Fibroblast of gingiva (primary cell): Measurements from ENCODE around the gene PRR35.
"Not testable (repeated sequence)": the region's sequence is repeated elsewhere in the genome, so short reads cannot be mapped to it uniquely, and the experiment has no call there.

Experiments
- DNase-seq: peaks from one replicate; pipeline ENCODE4 v3.0.0-alpha.2; 2011; ENCODE audit warnings: low read depth

Gene PRR35

DNA sequence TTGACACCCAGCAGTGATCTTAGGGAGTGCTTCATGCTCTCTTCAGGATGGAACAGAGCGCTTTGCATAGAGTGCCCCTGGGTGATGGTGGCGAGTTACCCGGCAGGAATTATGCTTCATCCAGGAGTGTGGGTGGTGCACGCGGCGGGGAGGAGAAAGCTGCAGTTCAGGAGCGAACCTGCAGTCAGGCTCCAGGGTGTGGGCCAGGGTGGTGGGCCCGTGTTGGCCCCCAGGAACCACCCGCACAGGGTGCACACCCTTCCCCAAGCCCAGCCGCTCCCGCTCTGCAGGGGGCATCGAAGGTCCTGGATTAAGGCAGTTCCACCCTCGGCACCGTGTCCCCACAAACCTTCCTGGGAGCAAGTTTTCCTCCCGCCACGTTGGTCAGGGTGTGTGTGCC, 33.6 kb downstream of the PRR35 start:
- no peak for DNase-seq

DNA sequence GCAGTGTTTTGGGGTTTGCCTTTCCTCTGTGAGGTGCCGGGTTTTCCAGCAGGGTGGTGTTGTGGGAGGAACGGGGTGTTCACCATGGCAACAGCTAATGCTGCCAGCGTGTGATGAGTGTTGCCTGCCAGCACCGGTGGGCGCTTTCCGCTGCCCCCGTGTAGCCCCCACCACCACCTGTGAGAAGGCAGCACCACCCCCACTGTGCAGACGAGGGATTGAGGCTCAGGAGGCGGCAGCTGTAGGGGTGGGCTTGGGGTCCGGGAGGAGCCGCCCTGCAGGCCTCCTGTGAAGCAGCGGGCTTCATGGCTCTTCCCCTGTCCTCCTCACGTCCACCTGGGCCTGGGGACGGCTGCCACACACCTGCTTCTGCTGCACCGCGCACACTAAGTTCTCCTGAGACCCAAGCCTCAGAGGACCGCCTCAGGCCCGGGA, 34.9 kb downstream of the PRR35 start:
- DNase-seq = no peak

GRCh38 chr16:595942-596735, 35.9 kb downstream of the PRR35 start:
- no peak for DNase-seq

- no peak for DNase-seq
These were observed 36.5 kb downstream of the PRR35 start for GRCh38 chr16:596736-597060.

DNA sequence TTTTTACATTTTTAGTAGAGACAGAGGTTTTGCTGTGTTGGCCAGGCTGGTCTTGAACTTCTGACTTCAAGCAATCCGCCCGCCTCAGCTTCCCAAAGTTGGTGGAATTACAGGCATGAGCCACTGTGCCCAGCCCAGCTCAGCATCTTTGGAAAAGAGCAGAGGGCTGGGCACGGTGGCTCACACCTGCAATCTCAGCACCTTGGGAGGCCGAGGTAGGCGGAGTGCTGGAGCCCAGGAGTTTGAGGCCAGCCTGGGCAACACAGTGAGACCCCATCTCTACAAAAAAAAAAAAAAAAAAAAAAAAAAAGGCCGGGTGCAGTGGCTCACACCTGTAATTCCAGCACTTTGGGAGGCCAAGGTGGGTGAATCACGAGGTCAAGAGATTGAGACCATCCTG, 37.5 kb downstream of the PRR35 start:
- not testable (repeated sequence) for DNase-seq

GRCh38 chr16:598823-599739, 38.9 kb downstream of the PRR35 start:
- no peak for DNase-seq

GRCh38 chr16:600781-601180, 40.6 kb downstream of the PRR35 start:
- DNase-seq = no peak

DNA sequence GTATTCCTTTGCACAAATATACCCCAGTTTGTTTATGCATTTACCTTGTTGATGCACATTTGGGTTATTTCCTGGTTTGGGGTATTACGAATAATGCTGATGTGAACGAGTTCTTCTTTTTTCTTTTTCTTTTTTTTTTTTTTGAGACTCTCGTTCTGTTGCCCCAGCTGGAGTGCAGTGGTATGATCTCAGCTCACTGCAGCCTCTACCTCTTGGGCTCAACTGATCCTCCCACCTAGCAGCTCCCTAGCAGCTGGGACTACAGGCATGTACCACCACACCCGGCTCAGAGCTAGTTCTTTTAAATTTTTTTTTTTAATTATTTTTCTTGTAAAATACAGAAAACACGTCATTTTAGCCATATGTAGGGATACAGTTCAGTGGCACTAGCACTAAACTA, 43.7 kb downstream of the PRR35 start:
- DNase-seq = no peak

DNA sequence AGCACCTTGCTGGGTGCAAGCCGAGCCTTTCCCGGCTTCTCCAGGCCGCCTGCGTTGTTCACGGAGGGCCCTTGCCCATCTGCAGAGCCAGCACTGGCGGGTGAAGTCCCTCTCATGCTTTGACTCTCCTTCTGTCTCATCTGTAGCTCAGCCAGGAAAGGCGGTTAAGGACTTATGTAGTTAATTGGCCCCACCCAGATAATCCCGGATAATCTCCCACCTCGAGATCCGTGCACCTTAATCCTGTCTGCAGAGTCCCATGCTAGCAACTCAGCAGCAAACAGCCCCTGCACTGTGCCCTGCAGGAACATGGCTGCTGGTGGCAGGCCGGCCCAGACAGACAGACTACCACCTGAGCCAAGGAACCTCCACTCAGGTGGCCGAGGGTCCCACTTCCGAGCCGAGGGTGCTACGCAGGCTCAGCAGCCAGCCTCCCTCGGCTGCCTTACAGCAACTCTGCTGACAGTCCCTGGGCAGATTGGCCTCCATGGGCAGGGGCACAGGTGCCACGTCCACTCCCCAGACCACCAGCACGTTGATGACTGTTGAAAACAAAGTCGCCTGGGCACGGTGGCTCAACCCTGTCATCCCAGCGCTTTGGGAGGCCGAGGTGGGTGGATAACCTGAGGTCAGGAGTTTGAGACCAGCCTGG, 46.6 kb downstream of the PRR35 start:
- no peak for DNase-seq

- DNase-seq = no peak
These were observed 47.8 kb downstream of the PRR35 start for GRCh38 chr16:608019-608418.

- DNase-seq = no peak
These were observed 49.1 kb downstream of the PRR35 start for GRCh38 chr16:609316-609715.

- no peak for DNase-seq
These were observed 49.8 kb downstream of the PRR35 start for GRCh38 chr16:609984-610383.

DNA sequence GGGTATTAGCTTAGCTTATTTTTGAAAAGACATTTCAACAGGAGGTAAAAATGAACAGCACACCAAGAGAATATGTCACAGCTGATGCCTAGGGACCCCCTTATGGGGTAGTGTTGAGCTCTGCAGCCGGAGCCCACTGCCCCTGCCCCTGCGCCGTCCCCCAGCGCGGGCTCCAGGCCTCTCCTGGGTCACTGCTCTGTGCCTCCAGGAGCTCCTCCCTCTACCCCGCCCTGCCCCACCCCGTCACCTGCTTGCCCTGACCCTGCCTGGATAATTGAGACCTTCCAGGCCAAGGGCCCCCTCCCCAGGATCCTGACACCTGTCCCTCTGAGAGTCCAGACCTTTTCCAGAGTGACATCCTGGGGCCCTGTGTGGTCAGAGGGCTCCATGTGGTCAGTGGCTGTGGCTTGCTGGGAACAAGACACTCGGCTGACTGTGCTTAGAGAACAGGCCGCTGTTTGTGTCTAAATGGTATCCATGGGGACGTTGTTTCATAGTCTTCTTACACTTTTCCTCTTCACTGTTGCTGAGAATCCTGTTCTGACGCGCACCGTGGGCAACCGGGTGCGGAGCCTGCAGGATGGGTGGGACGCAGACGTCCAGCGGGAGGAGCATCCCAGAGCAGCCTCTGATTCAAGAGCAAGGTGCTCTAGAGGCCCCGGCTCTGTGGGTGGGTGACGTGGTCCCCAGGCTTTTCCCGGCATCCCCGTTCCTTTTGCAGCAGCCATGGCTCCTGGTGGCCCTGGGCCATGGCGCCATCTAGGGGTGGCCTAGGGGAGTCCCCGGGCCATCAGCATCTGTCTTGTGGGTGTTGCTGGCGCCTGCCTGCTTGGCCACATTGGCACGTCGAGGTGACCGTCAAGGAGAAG, 50.6 kb downstream of the PRR35 start:
- no peak for DNase-seq

DNA sequence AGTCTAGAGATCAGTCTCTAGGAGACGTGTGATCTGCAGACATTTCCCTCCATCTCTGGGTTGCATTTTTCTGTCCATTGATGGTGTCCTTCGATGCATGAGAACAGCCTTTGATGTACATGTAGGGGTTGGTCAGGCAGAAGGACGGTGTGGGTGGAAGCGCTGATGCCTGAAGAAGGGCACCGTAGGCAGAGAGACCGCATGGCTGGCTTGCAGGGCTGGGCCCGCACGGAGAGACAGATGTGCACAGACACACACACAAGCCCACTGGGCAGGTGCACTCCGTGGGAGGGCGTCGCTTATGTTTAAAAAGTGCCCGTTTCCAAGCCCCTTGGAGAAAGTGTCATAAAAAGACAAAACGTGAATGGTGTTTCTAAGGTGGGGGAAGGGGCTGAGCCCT, 54.9 kb downstream of the PRR35 start:
- DNase-seq = no peak
